ENCODE results near the gene NFIB. TPM values are rescaled to one million over a fixed set of nuclear protein-coding genes. Genes with fewer than 3 reads are reported as not detected.

NFIB gene
- total RNA-seq, 1 experiment from 2014 or later: 3.6 TPM

DNA sequence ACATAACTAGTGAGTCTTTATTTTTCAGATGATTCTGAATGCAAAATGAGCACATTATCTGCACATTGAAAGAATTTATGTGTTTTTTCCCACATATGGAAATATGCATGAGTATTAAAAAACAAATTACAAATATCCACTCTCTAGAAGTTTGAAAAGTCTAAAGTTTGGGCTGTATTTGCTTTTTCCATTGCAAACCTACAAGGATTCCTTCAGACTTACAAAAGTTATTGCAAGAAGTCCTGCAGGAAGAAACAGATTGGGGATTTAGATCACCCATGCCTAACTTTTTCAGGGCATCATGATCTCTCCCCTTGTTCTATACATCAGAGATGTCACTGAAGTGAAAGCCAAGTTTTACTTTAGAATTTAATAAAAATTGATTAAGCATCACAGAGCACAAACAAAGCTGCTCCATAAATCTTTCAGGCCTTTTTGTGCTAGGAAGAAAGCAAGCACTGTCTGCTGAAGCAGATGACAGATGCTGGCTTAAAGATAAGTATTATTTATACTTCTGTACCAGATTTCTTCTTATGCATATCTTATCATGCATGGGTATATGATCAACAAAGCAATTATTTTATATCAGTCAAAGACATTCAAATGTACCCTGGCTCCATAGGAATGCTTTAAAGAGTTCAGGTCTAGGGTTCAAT lies 71.7 kb downstream of the NFIB start:
- no peak overlapping the region for H3K27ac ChIP-seq (ENCODE audit: low read length)
- H3K9me2 ChIP-seq (replicated peaks; ENCODE audit: insufficient read depth, low read length): no peaks in the 10 kb centered on the region
- no peak overlapping the region for H3K9ac ChIP-seq (ENCODE audit: low read length)
- H2AFZ ChIP-seq (ENCODE audit: low read length): no peak overlapping the region
- H3K79me2 ChIP-seq (ENCODE audit: low read length): no peaks in the 10 kb centered on the region
- no peaks in the 10 kb centered on the region for H3K36me3 ChIP-seq (ENCODE audit: insufficient read depth, low read length)
- no peaks in the 10 kb centered on the region for H4K20me1 ChIP-seq (ENCODE audit: insufficient read depth, low read depth, low read length)
- no peaks in the 10 kb centered on the region for H3K9me3 ChIP-seq (ENCODE audit: low read length)
- no peak for DNase-seq
- H3K4me1 ChIP-seq (ENCODE audit: low read length): peaks cover 2% of the 10 kb centered on the region
- no peaks in the 10 kb centered on the region for H3K27me3 ChIP-seq (ENCODE audit: low read length)
- no peak overlapping the region for H3K4me2 ChIP-seq (ENCODE audit: low read depth, low read length, poor library complexity, severe bottlenecking)
- H3K4me3 ChIP-seq (ENCODE audit: low read length): no peak overlapping the region

DNA sequence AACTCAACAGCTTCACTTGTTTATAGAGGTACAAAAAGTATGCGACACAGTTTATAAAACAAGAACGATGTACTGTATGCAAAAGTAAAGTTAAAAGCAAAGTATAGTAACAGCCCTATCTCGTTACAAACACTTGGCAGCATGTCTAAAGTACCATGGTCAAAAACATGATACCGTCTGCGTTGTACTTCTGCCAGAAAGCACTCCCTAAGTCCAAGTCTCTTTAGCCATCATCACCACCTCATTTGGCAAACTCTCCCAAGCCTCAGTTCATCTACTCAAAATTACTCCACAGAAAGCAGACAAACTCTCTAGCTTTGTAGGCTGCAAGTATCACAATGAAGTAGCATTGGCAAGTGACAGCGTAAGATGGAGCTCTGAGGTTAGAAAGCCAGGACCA lies 73.4 kb downstream of the NFIB start:
- H3K4me1 ChIP-seq (ENCODE audit: low read length): no peaks in the 10 kb centered on the region
- H3K4me2 ChIP-seq (ENCODE audit: low read depth, low read length, poor library complexity, severe bottlenecking): no peak overlapping the region
- DNase-seq: no peak
- no peak overlapping the region for H3K9ac ChIP-seq (ENCODE audit: low read length)
- no peaks in the 10 kb centered on the region for H3K79me2 ChIP-seq (ENCODE audit: low read length)
- H3K27me3 ChIP-seq (ENCODE audit: low read length): no peaks in the 10 kb centered on the region
- no peaks in the 10 kb centered on the region for H3K9me3 ChIP-seq (ENCODE audit: low read length)
- no peak overlapping the region for H3K4me3 ChIP-seq (ENCODE audit: low read length)
- no peaks in the 10 kb centered on the region for H3K9me2 ChIP-seq (replicated peaks; ENCODE audit: insufficient read depth, low read length)
- no peak overlapping the region for H3K27ac ChIP-seq (ENCODE audit: low read length)
- H3K36me3 ChIP-seq (ENCODE audit: insufficient read depth, low read length): no peaks in the 10 kb centered on the region
- H2AFZ ChIP-seq (ENCODE audit: low read length): no peak overlapping the region
- H4K20me1 ChIP-seq (ENCODE audit: insufficient read depth, low read depth, low read length): no peaks in the 10 kb centered on the region

DNA sequence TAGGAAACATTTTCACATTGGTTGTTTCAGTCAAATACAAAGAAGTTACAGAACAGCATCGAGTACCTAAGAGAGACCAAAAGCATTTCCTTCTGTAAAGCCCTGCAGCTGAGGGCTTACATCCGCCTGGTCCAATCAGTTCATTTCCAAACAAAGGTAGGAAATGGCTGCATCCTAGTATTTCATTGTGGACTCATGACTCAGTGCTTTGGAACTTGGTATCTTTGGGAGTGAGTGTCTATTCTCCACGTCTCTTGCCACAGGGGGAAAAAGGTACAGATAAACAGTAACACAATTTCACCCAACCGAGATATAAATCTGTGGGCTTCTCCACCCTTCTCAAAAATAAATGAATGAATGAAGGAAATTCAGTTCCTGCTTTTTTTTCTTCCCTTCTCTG lies 75.4 kb downstream of the NFIB start:
- H3K27me3 ChIP-seq (ENCODE audit: low read length): no peaks in the 10 kb centered on the region
- no peak overlapping the region for H2AFZ ChIP-seq (ENCODE audit: low read length)
- no peak overlapping the region for H3K27ac ChIP-seq (ENCODE audit: low read length)
- H3K36me3 ChIP-seq (ENCODE audit: insufficient read depth, low read length): no peaks in the 10 kb centered on the region
- no peak overlapping the region for H3K4me2 ChIP-seq (ENCODE audit: low read depth, low read length, poor library complexity, severe bottlenecking)
- no peaks in the 10 kb centered on the region for H3K4me1 ChIP-seq (ENCODE audit: low read length)
- H3K9me2 ChIP-seq (replicated peaks; ENCODE audit: insufficient read depth, low read length): no peaks in the 10 kb centered on the region
- H3K9ac ChIP-seq (ENCODE audit: low read length): no peak overlapping the region
- H3K4me3 ChIP-seq (ENCODE audit: low read length): no peak overlapping the region
- no peaks in the 10 kb centered on the region for H3K9me3 ChIP-seq (ENCODE audit: low read length)
- DNase-seq: no peak
- no peaks in the 10 kb centered on the region for H3K79me2 ChIP-seq (ENCODE audit: low read length)
- no peaks in the 10 kb centered on the region for H4K20me1 ChIP-seq (ENCODE audit: insufficient read depth, low read depth, low read length)

DNA sequence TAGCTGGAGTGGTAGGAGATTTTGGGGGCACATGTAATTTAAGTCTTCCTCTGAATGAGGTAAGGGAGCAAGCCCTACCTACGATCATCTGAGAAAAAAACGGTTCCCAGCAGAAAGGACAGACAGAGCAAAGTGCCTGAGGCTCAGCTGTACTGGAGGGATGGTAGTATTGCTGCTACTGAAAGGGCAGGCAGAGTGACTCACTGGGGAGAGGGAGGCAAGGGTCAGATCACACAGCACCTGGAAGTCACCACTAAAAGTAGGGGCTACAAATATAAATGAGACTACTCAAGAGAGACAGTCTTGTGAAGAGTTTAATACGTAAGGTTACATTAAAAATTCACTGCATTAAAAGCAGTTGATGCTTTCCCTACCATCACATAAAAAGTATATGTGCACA lies 75.9 kb downstream of the NFIB start:
- H3K4me3 ChIP-seq (ENCODE audit: low read length): no peak overlapping the region
- no peak overlapping the region for H3K4me2 ChIP-seq (ENCODE audit: low read depth, low read length, poor library complexity, severe bottlenecking)
- no peak for DNase-seq
- no peak overlapping the region for H2AFZ ChIP-seq (ENCODE audit: low read length)
- no peaks in the 10 kb centered on the region for H3K36me3 ChIP-seq (ENCODE audit: insufficient read depth, low read length)
- no peak overlapping the region for H3K27ac ChIP-seq (ENCODE audit: low read length)
- no peaks in the 10 kb centered on the region for H3K9me2 ChIP-seq (replicated peaks; ENCODE audit: insufficient read depth, low read length)
- H3K9ac ChIP-seq (ENCODE audit: low read length): no peak overlapping the region
- no peaks in the 10 kb centered on the region for H4K20me1 ChIP-seq (ENCODE audit: insufficient read depth, low read depth, low read length)
- no peaks in the 10 kb centered on the region for H3K27me3 ChIP-seq (ENCODE audit: low read length)
- no peaks in the 10 kb centered on the region for H3K4me1 ChIP-seq (ENCODE audit: low read length)
- no peaks in the 10 kb centered on the region for H3K79me2 ChIP-seq (ENCODE audit: low read length)
- H3K9me3 ChIP-seq (ENCODE audit: low read length): no peaks in the 10 kb centered on the region

DNA sequence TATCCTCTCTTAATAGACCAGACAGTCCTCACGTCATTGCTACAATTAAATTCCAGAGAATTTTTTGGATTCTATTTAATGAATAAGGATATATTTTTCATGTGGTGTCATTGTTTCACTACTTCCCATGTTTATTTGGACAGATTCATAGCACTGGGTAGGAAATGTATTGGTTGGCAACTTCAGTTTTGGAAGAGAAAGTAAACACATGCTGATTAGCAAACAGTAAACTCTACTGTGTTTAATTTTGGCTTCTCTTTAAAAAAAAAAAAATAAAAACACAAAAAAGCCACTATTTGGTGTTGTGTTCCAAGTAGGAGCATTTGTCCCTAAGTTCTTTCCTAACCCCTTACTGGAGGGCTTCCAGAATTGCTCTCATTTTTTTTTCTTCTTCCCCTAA lies 77.3 kb downstream of the NFIB start:
- Histone ChIP-seq H3K36me3 (ENCODE audit: insufficient read depth, low read length) (no peaks in the 10 kb centered on the region), H3K79me2 (ENCODE audit: low read length) (no peaks in the 10 kb centered on the region), H3K9ac (ENCODE audit: low read length) (no peak overlapping the region), H3K9me3 (ENCODE audit: low read length) (no peaks in the 10 kb centered on the region), H3K27me3 (ENCODE audit: low read length) (no peaks in the 10 kb centered on the region), H2AFZ (ENCODE audit: low read length) (no peak overlapping the region), H3K4me2 (ENCODE audit: low read depth, low read length, poor library complexity, severe bottlenecking) (no peak overlapping the region), H4K20me1 (ENCODE audit: insufficient read depth, low read depth, low read length) (no peaks in the 10 kb centered on the region), H3K9me2 (replicated peaks; ENCODE audit: insufficient read depth, low read length) (no peaks in the 10 kb centered on the region), H3K4me3 (ENCODE audit: low read length) (no peak overlapping the region), H3K27ac (ENCODE audit: low read length) (no peak overlapping the region), H3K4me1 (ENCODE audit: low read length) (no peaks in the 10 kb centered on the region)
- DNase-seq: no peak

DNA sequence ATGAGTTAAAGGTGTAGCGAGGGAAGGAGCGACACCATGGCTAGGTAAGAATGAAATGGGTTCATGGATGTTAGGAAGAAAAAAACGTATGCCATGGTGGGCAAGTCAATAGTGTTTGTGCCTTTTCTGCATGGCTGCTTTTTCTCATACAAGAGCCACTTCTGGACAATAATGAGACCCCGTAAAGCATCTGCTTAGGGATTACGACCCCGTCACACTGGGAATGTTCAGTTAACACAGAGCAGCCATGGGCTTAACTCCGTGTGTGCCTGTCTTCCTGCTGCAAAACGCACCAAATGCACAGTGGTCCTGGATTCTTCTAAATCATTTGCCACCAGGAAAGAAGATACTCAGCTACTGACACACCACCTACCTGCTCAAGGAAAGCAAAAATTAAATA lies 81.8 kb downstream of the NFIB start:
- Histone ChIP-seq H3K27ac (ENCODE audit: low read length) (no peak overlapping the region), H3K4me2 (ENCODE audit: low read depth, low read length, poor library complexity, severe bottlenecking) (no peak overlapping the region), H3K27me3 (ENCODE audit: low read length) (no peaks in the 10 kb centered on the region), H3K4me3 (ENCODE audit: low read length) (no peak overlapping the region), H3K9ac (ENCODE audit: low read length) (no peak overlapping the region), H3K79me2 (ENCODE audit: low read length) (no peaks in the 10 kb centered on the region), H3K9me3 (ENCODE audit: low read length) (no peaks in the 10 kb centered on the region), H4K20me1 (ENCODE audit: insufficient read depth, low read depth, low read length) (no peaks in the 10 kb centered on the region), H2AFZ (ENCODE audit: low read length) (no peak overlapping the region), H3K36me3 (ENCODE audit: insufficient read depth, low read length) (no peaks in the 10 kb centered on the region), H3K9me2 (replicated peaks; ENCODE audit: insufficient read depth, low read length) (no peaks in the 10 kb centered on the region), H3K4me1 (ENCODE audit: low read length) (no peaks in the 10 kb centered on the region)
- no peak for DNase-seq

DNA sequence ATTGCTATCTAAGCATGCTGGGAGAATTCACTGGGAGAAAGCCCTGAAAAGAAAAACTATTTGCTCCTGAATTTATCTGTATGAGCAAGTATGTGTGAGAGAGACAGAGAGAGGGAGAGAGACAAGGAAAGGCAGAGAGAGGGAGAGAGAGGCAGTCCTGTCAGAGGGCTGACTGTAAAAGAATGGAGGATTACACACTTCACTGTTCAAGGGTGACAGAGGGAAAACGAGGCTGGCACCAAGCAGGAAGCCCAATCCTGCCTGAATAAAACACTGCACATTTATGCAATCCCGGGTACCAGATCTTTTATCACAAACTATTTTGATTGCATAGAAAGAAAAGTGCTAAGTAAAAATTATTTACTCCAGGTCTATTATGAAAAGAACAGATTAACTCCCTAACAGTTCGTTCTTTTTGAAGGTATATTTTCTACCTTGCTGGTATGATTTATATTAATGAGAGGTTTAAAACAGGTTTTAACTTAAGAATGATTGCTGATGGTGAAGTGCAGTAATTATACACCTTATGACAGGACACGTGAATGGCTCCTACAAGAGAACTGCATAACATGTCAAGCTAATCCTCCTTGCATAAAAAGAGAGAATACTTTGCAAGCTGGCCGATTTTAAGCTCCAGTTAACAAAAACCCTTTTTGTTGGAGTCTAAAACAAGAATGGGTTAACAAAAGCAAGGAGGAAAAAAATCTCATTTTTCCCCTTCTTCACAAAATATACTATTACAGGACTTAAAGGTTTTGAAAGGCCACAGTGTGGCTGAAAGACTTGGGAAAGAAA lies 82.5 kb downstream of the NFIB start:
- Histone ChIP-seq H4K20me1 (ENCODE audit: insufficient read depth, low read depth, low read length) (no peaks in the 10 kb centered on the region), H3K36me3 (ENCODE audit: insufficient read depth, low read length) (no peaks in the 10 kb centered on the region), H3K27ac (ENCODE audit: low read length) (no peak overlapping the region), H3K27me3 (ENCODE audit: low read length) (no peaks in the 10 kb centered on the region), H3K4me3 (ENCODE audit: low read length) (no peak overlapping the region), H3K9me3 (ENCODE audit: low read length) (no peaks in the 10 kb centered on the region), H3K4me1 (ENCODE audit: low read length) (no peaks in the 10 kb centered on the region), H2AFZ (ENCODE audit: low read length) (no peak overlapping the region), H3K4me2 (ENCODE audit: low read depth, low read length, poor library complexity, severe bottlenecking) (no peak overlapping the region), H3K9ac (ENCODE audit: low read length) (no peak overlapping the region), H3K9me2 (replicated peaks; ENCODE audit: insufficient read depth, low read length) (no peaks in the 10 kb centered on the region), H3K79me2 (ENCODE audit: low read length) (no peaks in the 10 kb centered on the region)
- DNase-seq: no peak

DNA sequence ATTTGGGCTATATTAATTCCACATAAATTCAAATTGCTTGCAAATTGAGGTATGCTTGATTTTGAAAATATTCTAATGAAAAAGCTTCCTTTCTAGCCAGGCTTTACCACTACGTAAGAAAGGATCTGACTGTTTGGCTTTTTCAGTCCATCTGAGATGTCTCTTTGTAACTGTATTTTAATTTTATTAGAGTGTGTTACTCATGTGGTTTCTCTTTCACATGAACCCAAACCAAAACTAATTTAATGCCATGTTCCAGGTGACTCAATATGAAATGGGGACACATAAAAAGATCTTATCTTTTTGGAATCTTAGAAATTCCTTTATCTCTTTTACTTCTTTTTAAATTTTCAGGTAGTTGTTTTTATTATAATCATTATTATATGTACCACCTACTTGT lies 85.3 kb downstream of the NFIB start:
- Histone ChIP-seq H3K9me3 (ENCODE audit: low read length) (no peaks in the 10 kb centered on the region), H3K4me1 (ENCODE audit: low read length) (no peaks in the 10 kb centered on the region), H3K9ac (ENCODE audit: low read length) (no peak overlapping the region), H3K36me3 (ENCODE audit: insufficient read depth, low read length) (no peaks in the 10 kb centered on the region), H3K79me2 (ENCODE audit: low read length) (no peaks in the 10 kb centered on the region), H3K4me3 (ENCODE audit: low read length) (no peak overlapping the region), H4K20me1 (ENCODE audit: insufficient read depth, low read depth, low read length) (no peaks in the 10 kb centered on the region), H3K4me2 (ENCODE audit: low read depth, low read length, poor library complexity, severe bottlenecking) (no peak overlapping the region), H3K27me3 (ENCODE audit: low read length) (no peaks in the 10 kb centered on the region), H3K27ac (ENCODE audit: low read length) (no peak overlapping the region), H3K9me2 (replicated peaks; ENCODE audit: insufficient read depth, low read length) (no peaks in the 10 kb centered on the region), H2AFZ (ENCODE audit: low read length) (no peak overlapping the region)
- DNase-seq: no peak
